SW480 (cell line): Measurements from ENCODE around the gene MAP2.

Experiments
- DNase-seq: peaks from one replicate; pipeline ENCODE4 v3.0.0-alpha.2; 2016; ENCODE audit warnings: low spot score

Gene MAP2

DNA sequence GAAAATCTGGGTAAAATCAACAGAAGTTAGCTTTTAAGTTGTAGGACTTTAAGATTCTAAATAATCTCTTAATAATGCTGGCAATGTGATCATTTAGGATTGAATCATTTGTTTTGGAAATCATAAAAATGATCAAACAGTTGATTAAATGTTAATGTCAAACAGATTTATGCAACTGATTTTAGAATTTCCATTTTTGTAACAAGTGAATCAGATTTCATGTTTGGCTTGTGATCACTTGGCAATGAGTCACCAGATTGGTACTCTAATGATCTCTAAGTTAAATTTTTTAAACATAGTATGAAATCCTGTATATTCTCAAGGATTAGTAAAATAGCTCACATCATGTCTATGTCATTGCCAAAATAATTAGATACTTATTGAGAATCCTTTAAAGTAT, 297.6 kb downstream of the MAP2 start:
- no peak for DNase-seq

GRCh38 chr2:209726311-209726710, 302.5 kb downstream of the MAP2 start:
- no peak for DNase-seq

- no peak for DNase-seq
These were observed 303.2 kb downstream of the MAP2 start for GRCh38 chr2:209727077-209727476.

GRCh38 chr2:209734805-209735204, 311.0 kb downstream of the MAP2 start:
- no peak for DNase-seq

- no peak for DNase-seq
These were observed 318.1 kb downstream of the MAP2 start for GRCh38 chr2:209741953-209742352.

DNA sequence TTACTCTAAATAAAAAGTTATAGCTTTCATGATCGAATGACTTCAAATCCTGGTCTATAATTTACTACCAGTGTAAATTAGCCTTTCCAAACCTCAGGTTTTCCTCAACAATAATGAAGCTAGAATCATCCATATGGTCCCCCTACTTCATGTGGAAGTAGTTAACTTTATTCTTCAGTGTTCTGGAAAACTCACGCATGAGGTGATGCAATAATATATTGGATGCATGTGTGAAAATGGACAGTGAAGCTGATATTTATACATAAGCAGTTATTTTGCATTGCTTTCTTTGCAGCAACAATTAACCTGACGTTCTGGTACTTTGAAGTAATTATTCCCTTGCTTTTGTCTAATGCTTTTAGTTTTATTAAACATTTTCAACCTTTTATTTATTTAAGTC, 329.2 kb downstream of the MAP2 start:
- DNase-seq = no peak

DNA sequence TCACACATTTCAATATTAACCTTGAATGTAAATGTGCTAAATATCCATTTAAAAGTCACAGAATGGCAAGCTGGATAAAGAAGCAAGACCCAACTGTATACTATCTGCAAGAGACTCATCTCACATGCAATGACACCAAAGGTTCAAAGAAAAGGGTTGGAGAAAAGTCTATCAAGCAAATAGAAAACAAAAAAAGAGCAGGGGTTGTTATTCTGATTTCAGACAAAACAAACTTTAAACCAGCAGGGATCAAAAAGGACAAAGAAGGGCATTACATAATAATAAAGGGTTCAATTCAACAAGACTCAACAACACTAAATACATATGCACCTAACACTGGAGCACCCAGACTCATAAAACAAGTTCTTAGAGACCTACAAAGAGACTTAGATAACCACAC, 333.3 kb downstream of the MAP2 start:
- no peak for DNase-seq

DNA sequence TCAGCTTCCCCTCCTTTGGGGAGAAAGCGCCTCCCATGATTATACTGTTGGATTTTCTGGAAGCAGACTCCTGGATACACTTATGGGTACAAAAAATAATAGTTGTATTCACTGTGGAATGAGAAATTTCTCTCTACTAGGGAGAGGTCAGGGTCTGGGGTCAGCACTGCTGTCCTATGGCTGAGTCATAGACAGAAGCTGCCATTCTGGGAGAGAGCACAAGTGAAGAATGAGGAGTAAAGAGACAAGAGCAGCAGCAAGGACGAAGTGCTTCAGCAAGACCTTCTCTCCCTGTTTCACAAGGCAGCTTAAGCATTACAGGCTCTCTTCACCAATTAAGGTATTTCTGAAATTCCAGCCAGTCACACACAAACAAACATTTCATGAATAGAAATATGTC, 337.7 kb downstream of the MAP2 start:
- no peak for DNase-seq

- DNase-seq = no peak
These were observed 338.7 kb downstream of the MAP2 start for GRCh38 chr2:209762563-209762962.

- no peak for DNase-seq
These were observed 339.3 kb downstream of the MAP2 start for GRCh38 chr2:209763106-209763505.

- no peak for DNase-seq
These were observed 342.8 kb downstream of the MAP2 start for GRCh38 chr2:209766613-209767012.

- no peak for DNase-seq
These were observed 343.5 kb downstream of the MAP2 start for GRCh38 chr2:209767316-209767715.

- no peak for DNase-seq
These were observed 344.7 kb downstream of the MAP2 start for GRCh38 chr2:209768557-209768956.

- DNase-seq = no peak
These were observed 347.8 kb downstream of the MAP2 start, which contains the start of gene UNC80 for GRCh38 chr2:209771474-209772289. UNC80 (plus strand) TSS chr2:209771832; CDS start chr2:209772073, 241 bp downstream.

GRCh38 chr2:209772290-209772685, 348.4 kb downstream of the MAP2 start:
- DNase-seq = no peak

DNA sequence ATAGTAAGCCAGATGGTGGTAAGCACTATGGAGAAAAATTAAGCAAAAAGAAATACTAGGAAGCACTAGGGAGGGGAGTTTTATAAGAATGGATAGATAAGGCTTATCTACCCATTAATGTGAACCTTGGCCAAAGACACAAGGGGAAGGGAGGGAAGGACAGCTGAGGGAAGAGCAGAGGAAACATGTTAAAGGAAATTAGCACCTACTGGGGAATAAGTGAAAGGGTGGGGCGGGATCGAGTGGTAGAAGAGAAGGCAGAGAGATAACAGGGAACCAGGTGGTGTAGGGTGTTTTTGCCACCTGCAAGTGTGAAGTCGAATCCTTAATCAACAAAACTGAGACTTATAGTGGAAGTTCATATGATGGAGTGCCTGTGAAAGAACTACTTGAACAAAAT, 349.5 kb downstream of the MAP2 start:
- DNase-seq = no peak
